Activated CD8-positive, alpha-beta memory T cell treated with anti-CD3 and anti-CD28 coated beads for 4 hours (primary cell): ENCODE data around the gene TNIP2.

ENCODE experiments used
- DNase-seq, 2 donors: peaks; one replicate each; pipeline ENCODE4 v3.0.0-alpha.2; 2020; ENCODE audit warnings: low read depth in 2 of 2

TNIP2 gene

GRCh38 chr4:2716236-2716635 lies 39.9 kb downstream of the TNIP2 start:
- DNase-seq = no peak

- DNase-seq = no peak
Observed at GRCh38 chr4:2715426-2715825, 40.7 kb downstream of the TNIP2 start.

- no peak for DNase-seq
Observed at GRCh38 chr4:2714918-2715317, 41.2 kb downstream of the TNIP2 start.

GRCh38 chr4:2714061-2714770 lies 41.9 kb downstream of the TNIP2 start:
- DNase-seq = peak in 1 of 2 donors; percentile 7

GRCh38 chr4:2713337-2713736 lies 42.8 kb downstream of the TNIP2 start:
- no peak for DNase-seq

GRCh38 chr4:2712261-2712842 lies 43.8 kb downstream of the TNIP2 start:
- no peak for DNase-seq

GRCh38 chr4:2702770-2703169 lies 53.4 kb downstream of the TNIP2 start:
- DNase-seq = no peak

GRCh38 chr4:2702361-2702760 lies 53.8 kb downstream of the TNIP2 start:
- no peak for DNase-seq

- DNase-seq = no peak
Observed at GRCh38 chr4:2700031-2700430, 56.1 kb downstream of the TNIP2 start.

GRCh38 chr4:2699534-2699933 lies 56.6 kb downstream of the TNIP2 start:
- no peak for DNase-seq

GRCh38 chr4:2698951-2699505 lies 57.1 kb downstream of the TNIP2 start:
- no peak for DNase-seq

- no peak for DNase-seq
Observed at GRCh38 chr4:2698504-2698903, 57.6 kb downstream of the TNIP2 start.

- DNase-seq = no peak
Observed at GRCh38 chr4:2697995-2698414, 58.1 kb downstream of the TNIP2 start.

- DNase-seq = no peak
Observed at GRCh38 chr4:2696423-2696822, 59.7 kb downstream of the TNIP2 start.

GRCh38 chr4:2695346-2696060 lies 60.6 kb downstream of the TNIP2 start:
- DNase-seq = no peak

GRCh38 chr4:2694691-2695090 lies 61.4 kb downstream of the TNIP2 start:
- DNase-seq = no peak

- DNase-seq = no peak
Observed at GRCh38 chr4:2691952-2692435, 64.1 kb downstream of the TNIP2 start.
